ENCODE results near the gene ATF7.

GRCh38 chr12:53563452-53564028 is 62.6 kb downstream of the ATF7 start:
- no peak for TF ChIP-seq POLR2AphosphoS5 (IDR thresholded peaks at IDR 0.05; ENCODE audit: borderline replicate concordance, low read depth, low read length)
- no peak for TF ChIP-seq EZH2 (IDR thresholded peaks at IDR 0.05)
- no peak for TF ChIP-seq FOXP2 (optimal IDR thresholded peaks at IDR 0.05; ENCODE audit: control extremely low read depth, extremely low read length, insufficient read depth)
